Erythroblast (primary cell): Measurements from ENCODE around the gene PRR23E.
A peak's percentile ranks its signal among the peaks of the same experiment; 100 is the strongest.

Experiments used
- DNase-seq, 2 experiments: peaks; one replicate each; lab custom pipeline; 2025; lab: John Stamatoyannopoulos, UW
- GATA1 ChIP-seq: IDR thresholded peaks from 2 replicates; pipeline ENCODE4 v1.6.1; 2011; ENCODE audit warnings: low read depth, mild to moderate bottlenecking, control low read depth, low read length, moderate library complexity
- POLR2A ChIP-seq: IDR thresholded peaks from 2 replicates; pipeline ENCODE4 v1.6.1; 2011; ENCODE audit warnings: mild to moderate bottlenecking, low read length

PRR23E gene

DNA sequence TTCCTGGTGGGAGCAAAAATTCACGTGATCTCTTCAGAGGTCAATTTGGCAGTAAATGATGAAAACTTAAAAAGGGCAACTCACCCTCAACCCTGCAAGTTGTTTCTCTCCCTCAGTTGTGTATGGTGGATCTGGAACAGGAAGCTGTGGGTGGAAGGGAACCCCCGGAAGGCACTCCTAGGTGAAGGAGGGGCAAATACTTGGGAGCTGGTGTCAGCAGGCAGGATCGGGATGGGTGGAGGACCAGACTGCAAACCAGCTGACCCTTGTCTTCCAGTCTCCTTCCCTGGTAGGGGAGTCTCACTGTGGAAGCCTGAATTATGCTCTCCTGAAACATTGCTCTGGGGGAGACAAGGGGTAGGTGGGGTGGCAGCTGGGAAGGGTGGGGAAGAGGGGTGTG is 33.5 kb downstream of the PRR23E start:
- TF ChIP-seq POLR2A = no peak
- TF ChIP-seq GATA1 = no peak

DNA sequence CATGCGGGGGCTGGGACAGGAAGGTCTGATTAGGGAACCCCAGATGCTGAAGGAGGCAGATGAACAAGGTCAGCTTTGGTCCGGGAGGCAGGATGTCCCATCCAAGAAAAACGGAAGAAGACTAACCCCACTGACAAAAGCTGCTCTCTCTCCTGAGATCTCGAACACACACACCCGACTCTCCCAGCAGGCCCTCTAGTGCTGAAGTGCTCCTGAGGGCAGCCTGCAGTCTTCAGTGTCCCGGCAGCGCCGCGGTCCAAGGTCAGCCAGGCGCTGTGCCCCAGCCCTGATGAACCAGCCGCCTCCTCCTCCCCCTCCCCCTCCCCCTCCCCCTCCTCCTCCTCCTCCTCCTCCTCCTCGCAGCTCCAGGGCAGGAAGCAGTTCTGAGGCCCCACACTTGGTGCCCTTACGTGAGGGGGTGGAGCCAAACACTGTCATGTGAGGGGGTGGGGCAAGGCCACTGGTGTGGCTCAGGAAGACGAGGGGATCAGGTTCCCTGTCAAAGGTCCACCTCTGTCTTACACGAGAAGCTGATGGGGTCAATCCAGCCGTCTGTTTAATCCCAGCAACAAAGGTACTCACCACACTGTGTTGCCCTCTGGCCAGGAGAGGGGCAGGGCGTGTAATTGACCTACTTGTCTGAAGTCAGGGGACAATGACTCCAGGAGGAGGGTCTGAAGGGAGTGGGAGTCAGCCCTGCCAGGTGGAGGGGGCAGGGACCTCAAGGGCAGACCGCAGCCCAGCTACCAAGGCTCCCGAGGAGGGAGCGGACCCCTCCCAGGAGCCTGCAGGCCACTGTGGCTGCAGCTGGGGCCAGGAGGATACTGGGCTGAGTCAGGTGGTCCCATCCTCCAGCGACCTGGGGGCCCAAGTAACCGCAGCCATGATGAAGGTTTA is 34.3 kb downstream of the PRR23E start:
- peak in 1 of 2 experiments; percentile 4 for DNase-seq
- TF ChIP-seq POLR2A (no peak), GATA1 (no peak)

More for the DNA sequence above, 33.5 kb downstream of the PRR23E start:
- DNase-seq = no peak

- DNase-seq = no peak
- TF ChIP-seq GATA1 = no peak
- TF ChIP-seq POLR2A = no peak
Measured at GRCh38 chr3:127228866-127229265, 35.9 kb downstream of the PRR23E start.

DNA sequence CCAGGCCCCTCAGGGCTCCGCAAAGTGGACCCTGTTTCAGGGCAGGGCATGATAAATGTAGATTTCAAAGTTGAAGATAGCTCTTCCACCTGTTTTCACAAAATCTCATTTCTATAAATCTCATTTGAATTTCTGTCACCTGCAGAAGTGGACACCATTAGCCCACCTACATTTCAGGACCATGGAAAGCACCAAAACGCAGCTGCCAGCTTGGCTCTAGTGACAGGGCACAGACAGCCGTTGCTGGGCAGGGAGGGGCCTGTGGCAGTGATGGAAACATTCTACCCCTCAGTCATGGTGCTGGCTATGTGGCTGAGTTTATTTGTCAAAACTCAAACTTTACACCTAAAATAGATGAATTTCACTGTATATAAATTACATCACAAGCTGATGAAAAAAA is 40.4 kb downstream of the PRR23E start:
- DNase-seq = peak in 1 of 2 experiments; percentile 1
- no peak for TF ChIP-seq POLR2A
- no peak for TF ChIP-seq GATA1

- DNase-seq = no peak
- no peak for TF ChIP-seq GATA1
- TF ChIP-seq POLR2A = no peak
Measured at GRCh38 chr3:127234778-127235177, 41.8 kb downstream of the PRR23E start.

- no peak for DNase-seq
- TF ChIP-seq GATA1 = no peak
- TF ChIP-seq POLR2A = no peak
Measured at GRCh38 chr3:127235706-127236105, 42.8 kb downstream of the PRR23E start.

DNA sequence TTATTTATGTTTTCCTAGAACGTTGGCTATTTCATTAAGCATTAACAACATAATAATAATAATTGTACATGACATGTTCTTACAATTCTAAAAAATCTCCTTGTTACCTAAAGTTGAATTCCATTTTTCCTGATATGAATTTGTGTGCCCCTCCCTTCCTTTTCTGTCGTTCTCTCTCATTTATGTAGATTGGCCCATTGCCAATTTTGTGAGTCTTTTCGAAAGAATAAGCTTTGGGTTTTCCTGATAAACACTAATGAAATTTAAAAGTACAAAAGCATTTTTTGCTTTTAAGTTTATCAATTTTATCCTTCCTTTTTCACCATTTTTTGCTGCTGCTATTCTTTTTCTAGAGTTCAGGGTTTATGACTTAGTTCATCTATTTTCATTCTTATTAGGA is 44.9 kb downstream of the PRR23E start:
- TF ChIP-seq GATA1 (no peak), POLR2A (no peak)

GRCh38 chr3:127238602-127239001 is 45.7 kb downstream of the PRR23E start:
- no peak for DNase-seq
- no peak for TF ChIP-seq GATA1
- TF ChIP-seq POLR2A = no peak

More for the DNA sequence above, 44.9 kb downstream of the PRR23E start:
- DNase-seq = no peak

DNA sequence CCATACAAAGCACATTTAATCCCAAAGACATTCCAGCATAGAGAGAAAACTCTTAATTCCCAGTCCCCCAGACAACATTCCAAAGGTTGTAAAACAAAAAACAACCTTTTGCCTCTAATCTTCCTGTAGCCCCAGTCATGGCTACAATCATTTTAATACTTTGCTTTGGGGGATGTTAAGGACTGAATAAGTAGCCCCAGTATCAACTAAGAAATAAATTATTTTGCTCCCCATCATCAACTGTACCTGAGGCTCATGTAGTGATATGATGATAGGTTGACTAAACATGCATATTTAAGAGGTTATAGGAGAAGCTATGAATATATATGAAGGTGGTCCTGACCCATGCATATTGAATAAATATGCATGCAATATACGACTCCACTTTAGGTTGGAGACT is 54.4 kb downstream of the PRR23E start:
- no peak for DNase-seq
- TF ChIP-seq POLR2A (no peak), GATA1 (no peak)
